ENCODE results near the gene TPM2. TPM values are rescaled to one million over a fixed set of nuclear protein-coding genes. Genes with fewer than 3 reads are reported as not detected.

TPM2 gene
- polyA plus RNA-seq, 1 of the 3 experiments (the other 2 are of a cell fraction), result 620 TPM

GRCh38 chr9:35703906-35704672 is 14.4 kb upstream of the TPM2 start:
- Histone ChIP-seq H3K4me3 (ENCODE audit: low read depth in 2 of 2, low read length in 1 of 2) (no peak overlapping the region), H3K79me2 (ENCODE audit: insufficient read depth) (no peaks in the 10 kb centered on the region; the same call in 1 of the 2 replicates), H2AFZ (ENCODE audit: low read depth) (no peak overlapping the region), H3K4me1 (ENCODE audit: control insufficient read depth in 1 of 2, insufficient read depth in 2 of 2, low read depth in 1 of 2, low read length in 1 of 2) (no peaks in the 10 kb centered on the region), H3K36me3 (replicated peaks in 1 of 2; ENCODE audit: control insufficient read depth in 1 of 2, insufficient read depth in 2 of 2, low read length in 1 of 2) (peaks cover 75 to 92% of the 10 kb centered on the region in 2 experiments), H3K4me2 (no peak overlapping the region), H4K20me1 (ENCODE audit: insufficient read depth) (no peaks in the 10 kb centered on the region), H3K27me3 (ENCODE audit: insufficient read depth) (no peaks in the 10 kb centered on the region), H3K27ac (ENCODE audit: low read depth in 2 of 2, low read length in 1 of 2) (no peak overlapping the region), H3K9me3 (no peaks in the 10 kb centered on the region), H3K9me2 (no peaks in the 10 kb centered on the region), H3F3A (replicated peaks; ENCODE audit: insufficient read depth) (peaks cover 18% of the 10 kb centered on the region), H3K9ac (no peak overlapping the region)
- 95% methylated on average over 15 of the region's 26 CpGs for WGBS (ENCODE audit: low lambda C conversion rate)
- POLR2A ChIA-PET, result no interaction called here
- no peak for TF ChIP-seq FOXJ3 (CRISPR knock-in tag; IDR thresholded peaks at IDR 0.05)
- no peak for TF ChIP-seq TEAD4 (IDR thresholded peaks at IDR 0.05; ENCODE audit: borderline replicate concordance, insufficient read depth)
- TF ChIP-seq SIN3A (IDR thresholded peaks at IDR 0.05; ENCODE audit: borderline replicate concordance, low read depth, low read length), result no peak
- no peak for TF ChIP-seq GATA2 (CRISPR knock-in tag; IDR thresholded peaks at IDR 0.05)
- no peak for TF ChIP-seq CHD2 (IDR thresholded peaks at IDR 0.05; ENCODE audit: low read length, partially characterized antibody)
- no peak for TF ChIP-seq SMC3 (IDR thresholded peaks at IDR 0.05; ENCODE audit: low read depth, low read length)
- no peak for TF ChIP-seq PBX3 (IDR thresholded peaks at IDR 0.05)
- no peak for TF ChIP-seq MAX (IDR thresholded peaks at IDR 0.05; ENCODE audit: low read depth)
- TF ChIP-seq POLR2AphosphoS5 (IDR thresholded peaks at IDR 0.05; ENCODE audit: low read depth, low read length), result no peak
- TF ChIP-seq MEF2A (IDR thresholded peaks at IDR 0.05; ENCODE audit: borderline replicate concordance, low read depth), result no peak
- no peak for TF ChIP-seq CTCF (IDR thresholded peaks at IDR 0.05)
- TF ChIP-seq USF2 (IDR thresholded peaks at IDR 0.05; ENCODE audit: borderline replicate concordance, low read depth, low read length), result no peak
- no peak for TF ChIP-seq IRF3 (IDR thresholded peaks at IDR 0.05; ENCODE audit: low read depth, low read length)
- no peak for TF ChIP-seq JUND (IDR thresholded peaks at IDR 0.05)
- TF ChIP-seq RAD21 (IDR thresholded peaks at IDR 0.05; ENCODE audit: low read length), result no peak
- no peak for TF ChIP-seq ZBTB33 (IDR thresholded peaks at IDR 0.05; ENCODE audit: borderline replicate concordance, low read depth)
- TF ChIP-seq RFX5 (IDR thresholded peaks at IDR 0.05; ENCODE audit: low read length), result no peak
- CTCF ChIA-PET, result interaction anchor here (1.1 to 19.9 kb wide), 5 partner anchors 8 to 58 kb away, joined by 3 to 183 read pairs (median 5); partner anchors contain the start of gene TLN1
- no peak for DNase-seq

All from SK-N-SH (cell line).